K562 (cell line): ENCODE results near the gene LPCAT1. TPM values are rescaled to one million over a fixed set of nuclear protein-coding genes. Genes with fewer than 3 reads are reported as not detected.
A peak's percentile ranks its signal among the peaks of the same experiment; 100 is the strongest.

Experiments
- EZH2 ChIP-seq: IDR thresholded peaks from 2 replicates; pipeline ENCODE4 v1.6.1; 2012; ENCODE audit warnings: low read depth, mild to moderate bottlenecking, inconsistent platforms, low read length, borderline replicate concordance
- FOSL1 ChIP-seq: fragments of 200-800 bp; sonication (Bioruptor generic); conservative IDR thresholded peaks from 2 replicates; pipeline ENCODE4 v1.6.1; 2016; ENCODE audit warnings: missing genetic modification characterization, missing compliant biosample characterization
- KDM2B ChIP-seq: fragments of 250-450 bp; sonication (Bioruptor Pico); IDR thresholded peaks from 2 replicates; pipeline ENCODE4 v1.8.0; 2021; ENCODE audit warnings: mild to moderate bottlenecking, moderate library complexity
- KDM5B ChIP-seq: fragments of 200-600 bp; sonication (generic); IDR thresholded peaks from 2 replicates; pipeline ENCODE4 v1.6.1; 2012; ENCODE audit warnings: low read depth, mild to moderate bottlenecking, moderate library complexity, low read length, control low read depth, inconsistent platforms; ENCODE audit not compliant: insufficient replicate concordance
- KHSRP ChIP-seq: fragments of 450-650 bp; IDR thresholded peaks from 2 replicates; pipeline ENCODE4 v1.6.1; 2017
- NCOA2 ChIP-seq, 2 experiments: fragments of 450-650 bp; IDR thresholded peaks; 2 replicates each; pipeline ENCODE4 v1.6.1; 2018; ENCODE audit warnings: mild to moderate bottlenecking in 2 of 2, moderate library complexity in 1 of 2; ENCODE audit not compliant: partially characterized antibody in 2 of 2
- PCBP1 ChIP-seq: fragments of 200-400 bp; formaldehyde crosslinking; IDR thresholded peaks from 2 replicates; pipeline ENCODE4 v1.6.1; 2018; ENCODE audit warnings: mild to moderate bottlenecking, low read depth, low read length; ENCODE audit not compliant: poor library complexity, severe bottlenecking
- SMAD2 ChIP-seq: fragments of 150-350 bp; IDR thresholded peaks from 2 replicates; pipeline ENCODE4 v1.6.1; 2014; ENCODE audit warnings: low read depth, mild to moderate bottlenecking, low read length
- SPI1 ChIP-seq: IDR thresholded peaks from 2 replicates; pipeline ENCODE4 v1.6.1; 2011; ENCODE audit warnings: low read depth, low read length, control low read depth, borderline replicate concordance
- ZNF217 ChIP-seq: sonication (generic); formaldehyde crosslinking; IDR thresholded peaks from 2 replicates; pipeline ENCODE4 v1.8.0; 2022; ENCODE audit warnings: mild to moderate bottlenecking, missing genetic modification reagents
- ZNF347 ChIP-seq: fragments of 450-650 bp; formaldehyde crosslinking; IDR thresholded peaks from 2 replicates; pipeline ENCODE4 v1.4.0; 2020; ENCODE audit warnings: low read depth, mild to moderate bottlenecking, moderate library complexity
- ZNF445 ChIP-seq: fragments of 250-450 bp; sonication (Bioruptor Pico); IDR thresholded peaks from 2 replicates; pipeline ENCODE4 v1.4.0; 2020; ENCODE audit warnings: low read depth, mild to moderate bottlenecking, moderate library complexity
- polyA plus RNA-seq, 8 experiments: library from polyadenylated mRNA; depleted of rRNA in 4 of 8; stranded (reverse) in 5 of 8; unstranded in 3 of 8; fragments of >200 nt; fragmentation: Nextera tagmentation in 2 of 8; fragmentation: Illumina TruSeq in 1 of 8; extraction: Ambion mirVana in 2 of 8; extraction: Trizol in 1 of 8; gene quantifications; 2 replicates each; pipeline versions ENCODE4 v1.2.1 to v1.2.3, GENCODE V29; 2011 to 2014; ENCODE audit warnings: inconsistent platforms in 1 of 8, missing spikeins in 1 of 8
- total RNA-seq, 7 experiments: library from RNA; depleted of rRNA in 6 of 7; stranded (reverse); fragments of >200 nt in 6 of 7; fragmentation: Illumina TruSeq in 2 of 7; extraction: Trizol in 2 of 7; gene quantifications; 2 replicates each; pipeline versions ENCODE4 v1.2.1 to v1.2.3, GENCODE V29; 2011 to 2021; ENCODE audit warnings: low replicate concordance in 1 of 7
- TF ChIP-seq, protein P1 (sequence below): fragments of 450-650 bp; formaldehyde crosslinking; IDR thresholded peaks from 2 replicates; pipeline ENCODE4 v1.4.0; 2020; ENCODE audit warnings: mild to moderate bottlenecking, mixed read lengths
- TF ChIP-seq, protein P2 (sequence below), 2 experiments: fragments of 450-650 bp in 1 of 2; sonication (generic) in 1 of 2; formaldehyde crosslinking in 1 of 2; IDR thresholded peaks; 2 replicates each; pipeline versions ENCODE4 v1.7.1 to v1.9.0; 2016 to 2022; ENCODE audit warnings: inconsistent platforms in 1 of 2, mild to moderate bottlenecking in 1 of 2, missing genetic modification reagents in 1 of 2
- TF ChIP-seq, protein P3 (sequence below): fragments of 450-650 bp; IDR thresholded peaks from 2 replicates; pipeline ENCODE4 v1.6.1; 2016

The LPCAT1 gene
- total and polyA plus RNA-seq, 9 of the 15 experiments (the other 6 are each of a cell fraction or from before 2014, with no cell fraction given) = 0.14 to 18.4 (median 13.9) TPM

DNA sequence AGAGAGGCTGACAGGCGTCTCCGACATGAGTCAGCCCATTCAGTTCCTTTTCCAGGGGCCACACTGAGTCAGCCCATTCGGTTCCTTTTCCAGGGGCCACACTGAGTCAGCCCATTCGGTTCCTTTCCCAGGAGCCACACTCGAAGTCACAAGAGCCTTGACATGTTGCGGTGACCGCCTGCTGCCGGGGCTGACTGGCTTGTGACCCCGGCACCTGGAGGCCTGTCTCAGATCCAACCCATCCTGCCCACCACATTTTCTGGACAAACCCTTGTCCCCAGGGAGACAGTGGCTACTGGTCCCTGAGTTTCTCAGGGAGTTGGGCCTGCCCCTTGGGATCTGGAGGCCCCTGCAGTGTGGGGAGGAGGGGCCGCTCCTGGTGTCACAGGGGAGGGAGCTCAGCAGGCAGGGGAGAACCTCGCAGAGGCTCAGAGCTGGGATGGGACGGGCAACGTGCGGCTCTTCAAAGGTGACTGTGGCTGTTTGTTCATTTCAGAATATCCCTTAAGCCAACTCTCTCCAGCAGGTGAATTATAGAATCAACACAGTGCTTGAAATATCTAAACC is 40.5 kb upstream of the LPCAT1 start (continued):
- TF ChIP-seq, protein P1, sequence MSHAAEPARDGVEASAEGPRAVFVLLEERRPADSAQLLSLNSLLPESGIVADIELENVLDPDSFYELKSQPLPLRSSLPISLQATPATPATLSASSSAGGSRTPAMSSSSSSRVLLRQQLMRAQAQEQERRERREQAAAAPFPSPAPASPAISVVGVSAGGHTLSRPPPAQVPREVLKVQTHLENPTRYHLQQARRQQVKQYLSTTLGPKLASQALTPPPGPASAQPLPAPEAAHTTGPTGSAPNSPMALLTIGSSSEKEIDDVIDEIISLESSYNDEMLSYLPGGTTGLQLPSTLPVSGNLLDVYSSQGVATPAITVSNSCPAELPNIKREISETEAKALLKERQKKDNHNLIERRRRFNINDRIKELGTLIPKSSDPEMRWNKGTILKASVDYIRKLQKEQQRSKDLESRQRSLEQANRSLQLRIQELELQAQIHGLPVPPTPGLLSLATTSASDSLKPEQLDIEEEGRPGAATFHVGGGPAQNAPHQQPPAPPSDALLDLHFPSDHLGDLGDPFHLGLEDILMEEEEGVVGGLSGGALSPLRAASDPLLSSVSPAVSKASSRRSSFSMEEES (CRISPR knock-in tag) = no peak
- TF ChIP-seq, protein P2, sequence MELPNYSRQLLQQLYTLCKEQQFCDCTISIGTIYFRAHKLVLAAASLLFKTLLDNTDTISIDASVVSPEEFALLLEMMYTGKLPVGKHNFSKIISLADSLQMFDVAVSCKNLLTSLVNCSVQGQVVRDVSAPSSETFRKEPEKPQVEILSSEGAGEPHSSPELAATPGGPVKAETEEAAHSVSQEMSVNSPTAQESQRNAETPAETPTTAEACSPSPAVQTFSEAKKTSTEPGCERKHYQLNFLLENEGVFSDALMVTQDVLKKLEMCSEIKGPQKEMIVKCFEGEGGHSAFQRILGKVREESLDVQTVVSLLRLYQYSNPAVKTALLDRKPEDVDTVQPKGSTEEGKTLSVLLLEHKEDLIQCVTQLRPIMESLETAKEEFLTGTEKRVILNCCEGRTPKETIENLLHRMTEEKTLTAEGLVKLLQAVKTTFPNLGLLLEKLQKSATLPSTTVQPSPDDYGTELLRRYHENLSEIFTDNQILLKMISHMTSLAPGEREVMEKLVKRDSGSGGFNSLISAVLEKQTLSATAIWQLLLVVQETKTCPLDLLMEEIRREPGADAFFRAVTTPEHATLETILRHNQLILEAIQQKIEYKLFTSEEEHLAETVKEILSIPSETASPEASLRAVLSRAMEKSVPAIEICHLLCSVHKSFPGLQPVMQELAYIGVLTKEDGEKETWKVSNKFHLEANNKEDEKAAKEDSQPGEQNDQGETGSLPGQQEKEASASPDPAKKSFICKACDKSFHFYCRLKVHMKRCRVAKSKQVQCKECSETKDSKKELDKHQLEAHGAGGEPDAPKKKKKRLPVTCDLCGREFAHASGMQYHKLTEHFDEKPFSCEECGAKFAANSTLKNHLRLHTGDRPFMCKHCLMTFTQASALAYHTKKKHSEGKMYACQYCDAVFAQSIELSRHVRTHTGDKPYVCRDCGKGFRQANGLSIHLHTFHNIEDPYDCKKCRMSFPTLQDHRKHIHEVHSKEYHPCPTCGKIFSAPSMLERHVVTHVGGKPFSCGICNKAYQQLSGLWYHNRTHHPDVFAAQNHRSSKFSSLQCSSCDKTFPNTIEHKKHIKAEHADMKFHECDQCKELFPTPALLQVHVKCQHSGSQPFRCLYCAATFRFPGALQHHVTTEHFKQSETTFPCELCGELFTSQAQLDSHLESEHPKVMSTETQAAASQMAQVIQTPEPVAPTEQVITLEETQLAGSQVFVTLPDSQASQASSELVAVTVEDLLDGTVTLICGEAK (IDR thresholded peaks at IDR 0.05) = no peak
- TF ChIP-seq, protein P2 (CRISPR knock-in tag; IDR thresholded peaks at IDR 0.05) = no peak
- no peak for TF ChIP-seq KHSRP
- no peak for TF ChIP-seq ZNF347
- TF ChIP-seq KDM2B (CRISPR knock-in tag) = no peak
- peak; percentile 63; the same call in 1 of the 2 replicates for TF ChIP-seq SPI1
- no peak for TF ChIP-seq ZNF445 (CRISPR knock-in tag)
- no peak for TF ChIP-seq ZNF217 (CRISPR knock-in tag)
- no peak for TF ChIP-seq KDM5B
- TF ChIP-seq, protein P3, sequence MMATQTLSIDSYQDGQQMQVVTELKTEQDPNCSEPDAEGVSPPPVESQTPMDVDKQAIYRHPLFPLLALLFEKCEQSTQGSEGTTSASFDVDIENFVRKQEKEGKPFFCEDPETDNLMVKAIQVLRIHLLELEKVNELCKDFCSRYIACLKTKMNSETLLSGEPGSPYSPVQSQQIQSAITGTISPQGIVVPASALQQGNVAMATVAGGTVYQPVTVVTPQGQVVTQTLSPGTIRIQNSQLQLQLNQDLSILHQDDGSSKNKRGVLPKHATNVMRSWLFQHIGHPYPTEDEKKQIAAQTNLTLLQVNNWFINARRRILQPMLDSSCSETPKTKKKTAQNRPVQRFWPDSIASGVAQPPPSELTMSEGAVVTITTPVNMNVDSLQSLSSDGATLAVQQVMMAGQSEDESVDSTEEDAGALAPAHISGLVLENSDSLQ = peak; percentile 50; the same call in 1 of the 2 replicates
- no peak for TF ChIP-seq NCOA2 (IDR thresholded peaks at IDR 0.05; ENCODE audit: partially characterized antibody in 2 of 2)
- no peak for TF ChIP-seq PCBP1
- peak; percentile 81 for TF ChIP-seq FOSL1 (tag)
- TF ChIP-seq SMAD2 = no peak
- TF ChIP-seq EZH2 = no peak
